HG03575 (cell line): ENCODE measurements around the gene MARCO.

Source experiments
- ATAC-seq: cut with Tn5 transposase; IDR thresholded peaks from one replicate; pipeline ENCODE4 v1.9.1; 2021; ENCODE audit not compliant: unreplicated experiment, insufficient number of reproducible peaks, low FRiP score; ENCODE audit errors: extremely low read depth

The MARCO gene

DNA sequence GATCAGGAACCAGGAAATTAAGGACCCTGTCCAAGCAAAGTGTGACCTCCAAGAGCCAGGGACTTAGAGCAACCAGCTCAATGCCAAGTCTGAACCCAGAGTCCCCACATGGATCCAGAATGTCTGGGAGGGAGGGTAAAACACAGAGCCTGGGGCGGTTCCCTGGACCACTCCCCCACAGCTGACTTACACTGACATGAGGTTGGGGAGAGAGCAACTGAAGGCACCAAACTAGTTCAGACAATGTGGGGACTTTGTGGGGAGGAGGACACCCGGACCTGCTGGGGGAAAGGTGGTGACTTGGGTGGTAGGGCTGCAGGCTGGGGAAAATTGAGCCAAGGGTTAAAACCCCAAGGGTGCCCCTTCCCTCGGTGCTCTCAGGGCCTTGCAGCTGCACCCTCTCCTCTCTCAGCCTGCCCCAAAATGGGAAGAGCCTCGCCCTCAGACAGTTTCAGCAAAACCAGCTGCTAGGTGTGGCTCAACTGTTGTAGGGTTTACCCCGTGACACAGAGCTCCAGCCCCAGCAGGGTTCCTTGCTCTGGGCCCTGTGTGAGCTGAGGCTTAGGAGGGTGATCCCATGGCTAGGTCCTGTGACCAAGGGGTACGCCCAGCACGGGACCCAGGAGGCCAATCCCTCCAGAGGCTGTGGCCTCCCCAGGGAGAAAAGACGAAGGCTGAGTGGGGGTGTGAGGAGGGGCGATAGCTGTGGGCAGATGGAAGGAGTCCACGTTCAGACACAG, 28.6 kb downstream of the MARCO start:
- no peak for ATAC-seq

DNA sequence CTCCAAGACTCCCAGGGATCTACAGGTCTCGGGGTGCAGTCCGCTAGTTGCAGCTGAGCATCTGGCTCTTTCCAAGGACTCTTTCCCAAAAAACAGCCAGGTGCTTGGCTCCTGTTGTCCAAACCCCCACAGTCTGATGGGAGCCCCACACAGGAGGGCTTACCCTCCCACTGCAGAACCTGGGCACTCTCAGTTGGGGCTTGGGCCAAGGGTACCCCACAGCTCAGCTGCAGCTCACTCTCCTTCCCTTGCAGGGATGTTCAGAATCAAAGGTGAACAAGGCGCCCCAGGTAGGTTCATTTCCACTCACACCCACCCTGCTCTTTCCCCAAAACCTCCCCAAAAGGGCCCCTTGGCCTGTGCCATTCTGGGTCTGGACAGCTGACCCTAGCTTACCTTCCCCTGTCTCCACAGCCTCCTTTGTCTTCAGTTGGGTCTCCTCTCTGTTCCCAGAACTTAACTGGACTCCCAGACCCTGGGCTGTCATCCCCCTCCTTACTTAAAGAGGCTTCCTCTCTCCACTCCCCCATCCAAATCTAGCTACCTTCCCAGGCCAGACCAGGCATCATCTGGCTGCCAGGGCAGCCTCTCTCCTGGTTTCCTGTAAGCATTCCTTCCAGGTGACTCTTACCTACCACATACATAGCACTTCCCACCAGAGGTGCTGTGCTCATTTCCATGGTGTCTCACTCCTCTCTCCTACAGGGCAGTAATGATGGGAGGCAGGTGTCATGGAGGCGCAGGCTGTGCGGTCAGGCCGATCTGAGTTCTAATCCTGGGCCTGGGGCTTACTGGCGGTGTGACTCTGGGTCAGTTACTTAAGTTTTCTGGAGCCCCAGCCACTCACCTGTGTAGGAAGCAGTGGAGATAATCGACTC, 29.5 kb downstream of the MARCO start:
- ATAC-seq, result no peak

DNA sequence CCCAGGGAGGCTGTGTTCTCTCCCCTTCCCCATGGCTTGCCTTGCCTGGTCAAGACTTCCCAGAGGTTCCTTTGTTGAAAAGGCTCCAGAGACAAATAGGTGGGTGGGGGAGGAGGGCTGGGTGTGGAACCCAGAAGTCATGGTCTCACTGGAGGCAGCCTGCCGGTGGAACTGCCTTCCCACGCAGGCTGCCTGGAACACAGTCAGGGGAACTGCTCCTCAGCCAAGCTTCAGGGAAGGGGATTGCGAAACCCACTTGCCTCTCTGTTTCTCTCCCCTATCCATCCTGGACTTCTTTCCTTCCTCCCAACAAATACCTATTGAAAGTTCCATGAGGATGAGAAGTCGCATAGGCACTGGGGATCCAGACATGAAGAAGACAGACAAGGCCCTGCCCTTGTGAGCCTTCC, 31.6 kb downstream of the MARCO start:
- ATAC-seq, result no peak

DNA sequence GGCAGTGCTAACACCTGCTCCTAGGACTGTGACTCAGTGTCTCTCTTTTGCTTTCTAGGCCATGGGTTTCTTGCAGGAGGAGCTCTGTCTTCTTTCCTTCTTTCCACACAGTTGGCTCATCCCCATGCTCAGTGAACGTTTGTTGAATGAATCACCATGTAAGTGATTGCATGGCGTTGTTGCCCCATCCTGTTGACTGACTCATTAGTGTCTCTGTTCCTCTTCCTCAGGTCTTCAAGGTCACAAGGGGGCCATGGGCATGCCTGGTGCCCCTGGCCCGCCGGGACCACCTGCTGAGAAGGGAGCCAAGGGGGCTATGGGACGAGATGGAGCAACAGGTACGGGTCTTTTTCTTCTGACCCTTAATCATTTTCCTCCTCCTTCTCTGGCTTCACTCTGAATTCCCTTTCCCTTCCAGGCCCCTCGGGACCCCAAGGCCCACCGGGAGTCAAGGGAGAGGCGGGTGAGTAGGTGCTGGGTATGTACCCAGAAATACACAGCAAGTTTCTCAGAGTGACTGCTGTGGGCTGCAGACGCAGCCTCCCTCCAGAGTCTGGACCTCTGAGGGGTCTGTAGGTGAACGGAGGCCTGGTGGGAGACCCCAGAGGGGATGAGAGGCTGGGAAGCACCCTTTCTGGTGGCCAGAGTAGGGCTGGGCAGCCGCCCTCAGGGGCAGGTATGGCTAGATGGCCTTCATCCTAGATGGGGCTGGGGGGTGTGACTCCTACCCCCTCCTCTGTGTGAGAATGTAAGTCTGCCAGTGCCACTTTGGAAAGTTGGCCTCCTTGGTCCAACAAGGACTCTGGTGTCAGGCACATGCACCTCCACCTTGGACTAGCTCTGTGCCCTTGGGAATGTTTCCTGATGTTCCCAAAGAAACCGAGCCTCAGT, 32.4 kb downstream of the MARCO start:
- no peak for ATAC-seq

DNA sequence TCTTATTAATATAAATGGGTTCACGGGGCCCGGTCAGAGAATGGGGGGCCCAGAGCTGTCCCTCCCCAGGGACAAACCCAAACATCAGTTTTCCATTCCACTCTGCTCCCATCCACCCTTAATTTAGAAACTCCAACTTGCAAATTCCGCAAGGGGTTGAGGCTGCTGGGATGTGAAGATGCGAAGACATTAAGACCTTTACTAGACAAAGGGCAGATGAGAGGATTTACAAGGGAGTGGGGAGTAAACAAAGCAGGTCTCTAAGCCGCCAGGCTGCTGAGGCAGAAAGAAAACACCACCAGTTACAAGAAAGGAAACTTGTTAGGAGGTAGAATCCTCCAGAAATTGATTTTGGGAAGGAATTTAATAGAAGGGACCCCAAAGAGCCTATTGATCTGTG, 33.1 kb downstream of the MARCO start:
- ATAC-seq, result no peak

DNA sequence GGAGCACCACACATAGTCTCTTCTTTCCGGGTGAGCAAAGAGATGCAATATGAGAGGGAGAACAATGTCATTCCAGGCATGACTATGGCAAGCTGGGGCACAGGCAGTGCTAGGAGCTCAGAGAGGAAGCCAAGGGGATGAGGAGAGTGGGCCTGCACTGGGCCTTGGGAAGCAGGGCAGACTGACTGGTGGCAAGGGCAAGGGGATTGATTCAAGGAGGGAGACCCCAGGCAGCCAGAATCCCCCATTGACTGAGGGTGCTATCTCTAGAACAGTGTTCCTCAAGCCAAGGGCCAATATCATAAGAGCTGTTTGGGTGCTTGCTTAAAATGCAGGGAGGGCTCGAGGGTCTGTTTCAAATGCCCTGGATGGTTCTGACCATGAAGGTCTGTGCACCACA, 36.1 kb downstream of the MARCO start:
- no peak for ATAC-seq

DNA sequence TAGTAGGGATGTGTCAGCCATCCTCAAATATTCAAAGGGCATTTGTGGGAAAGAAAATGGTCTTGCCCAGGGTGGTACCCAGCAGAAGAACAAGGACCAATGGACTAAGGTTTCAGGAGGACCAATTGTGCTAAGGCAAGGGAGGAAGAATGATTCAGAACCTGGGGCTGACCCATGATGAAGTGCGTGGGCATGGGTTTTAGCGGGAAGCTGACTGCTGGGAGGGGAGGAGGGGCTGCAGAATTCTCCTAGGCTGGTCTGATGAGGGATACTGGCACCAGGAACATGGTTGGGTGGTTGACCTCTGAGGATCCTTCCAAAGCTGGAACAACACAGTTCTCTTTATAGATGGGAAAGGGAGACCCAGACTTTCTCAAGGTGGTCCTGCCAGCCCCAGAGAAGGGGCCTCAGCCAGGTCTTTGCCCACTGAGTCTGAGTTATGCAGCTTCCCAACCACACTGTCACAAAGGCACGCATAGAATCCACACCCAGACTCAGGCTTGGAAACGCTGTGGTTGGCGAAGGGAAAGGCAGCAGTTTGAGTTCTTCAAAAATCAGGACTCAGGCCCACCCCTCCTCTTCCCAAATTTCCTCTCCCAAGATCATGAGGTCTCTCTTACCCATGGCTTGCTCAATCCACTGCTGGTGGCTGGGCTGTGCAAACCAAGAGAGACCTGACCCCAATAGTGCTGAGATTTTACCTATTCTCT, 37.3 kb downstream of the MARCO start:
- no peak for ATAC-seq

DNA sequence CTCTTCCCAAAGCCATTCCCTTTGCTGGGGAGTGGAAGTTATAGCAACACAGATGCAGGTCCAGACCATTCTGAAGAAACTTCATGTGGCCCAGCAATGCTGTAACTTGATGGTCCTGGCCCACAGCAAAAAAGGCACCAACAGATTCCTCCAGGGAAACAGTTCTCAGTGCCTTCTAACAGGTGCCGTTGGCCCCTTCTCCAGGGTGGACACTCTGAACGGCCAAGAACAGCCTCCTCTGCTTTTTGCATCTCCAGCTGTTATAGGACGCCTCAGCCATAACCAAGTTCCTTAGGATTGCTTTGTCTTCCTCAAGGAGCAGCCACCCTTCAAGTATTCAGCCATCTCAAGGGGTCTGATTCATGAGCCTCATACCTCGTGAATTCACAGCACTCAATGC, 38.0 kb downstream of the MARCO start:
- no peak for ATAC-seq

DNA sequence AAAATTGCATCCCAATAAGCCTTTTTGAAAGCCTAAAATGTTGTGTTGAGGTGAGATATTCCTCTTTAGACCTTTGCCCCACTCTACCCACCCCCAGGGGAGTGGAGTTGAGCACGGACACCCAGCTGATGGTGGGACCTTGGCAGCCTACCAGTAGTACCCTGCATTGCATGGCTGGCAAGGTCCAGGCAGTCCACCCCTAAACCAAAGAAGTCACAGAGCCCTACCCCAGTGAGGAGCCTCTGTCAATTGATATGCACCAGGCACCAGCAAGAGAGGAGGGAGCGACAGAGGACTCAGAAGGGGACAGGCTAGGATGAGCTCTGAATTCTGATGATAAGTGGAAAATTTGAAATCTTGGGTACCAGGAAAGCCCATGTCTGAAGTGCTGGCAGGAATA, 38.6 kb downstream of the MARCO start:
- no peak for ATAC-seq

DNA sequence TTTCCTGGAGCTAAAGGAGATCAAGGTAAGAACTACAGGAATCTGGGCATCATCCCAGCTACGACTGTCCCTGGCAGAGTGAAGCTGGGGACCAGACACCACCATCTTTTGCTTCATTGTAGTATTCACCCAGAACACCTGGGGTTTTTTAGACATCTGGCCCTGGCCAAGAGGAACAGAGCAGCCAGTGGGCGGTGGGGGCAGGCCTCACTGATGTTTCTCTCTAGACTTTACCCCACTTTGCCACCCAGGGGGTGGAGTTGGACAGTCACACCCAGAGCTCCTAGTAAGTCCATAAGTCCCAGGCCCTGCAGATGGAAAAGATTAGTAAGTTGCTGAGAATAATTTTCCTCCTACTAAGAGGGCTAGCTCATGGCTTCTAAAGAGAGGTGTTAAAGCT, 39.6 kb downstream of the MARCO start:
- ATAC-seq, result no peak

DNA sequence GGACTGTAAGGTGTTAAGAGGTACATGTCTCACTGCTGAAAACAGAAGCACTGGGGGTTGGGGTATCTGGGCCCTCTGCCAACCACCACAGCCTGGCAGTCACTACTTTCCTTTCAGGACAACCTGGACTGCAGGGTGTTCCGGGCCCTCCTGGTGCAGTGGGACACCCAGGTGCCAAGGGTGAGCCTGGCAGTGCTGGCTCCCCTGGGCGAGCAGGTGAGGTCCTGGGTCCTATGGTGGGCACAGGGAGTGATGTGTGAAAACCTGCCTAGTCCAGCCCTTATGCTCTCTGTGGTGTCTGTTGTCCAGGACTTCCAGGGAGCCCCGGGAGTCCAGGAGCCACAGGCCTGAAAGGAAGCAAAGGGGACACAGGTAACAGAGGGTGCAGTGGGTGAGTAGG, 40.0 kb downstream of the MARCO start:
- ATAC-seq, result no peak

DNA sequence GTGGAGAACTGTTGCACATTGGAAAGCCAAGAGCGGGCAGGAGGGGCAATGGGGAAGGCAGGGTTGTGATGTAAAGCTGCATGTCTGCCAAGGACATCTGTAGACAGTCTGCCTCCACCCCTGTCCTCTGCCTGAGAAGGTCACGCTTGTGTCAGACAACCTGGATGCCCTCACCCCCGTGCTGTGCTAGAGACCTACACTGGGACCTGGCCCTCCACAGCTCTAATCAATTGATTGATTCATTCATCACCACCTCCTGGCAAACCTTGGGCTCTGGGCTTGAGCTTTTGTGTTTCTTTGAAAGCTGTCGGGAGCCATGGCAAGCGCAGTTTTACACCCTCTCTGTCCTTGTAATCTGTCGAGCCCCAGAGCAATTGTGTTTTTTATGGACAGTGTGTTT, 41.1 kb downstream of the MARCO start:
- no peak for ATAC-seq

DNA sequence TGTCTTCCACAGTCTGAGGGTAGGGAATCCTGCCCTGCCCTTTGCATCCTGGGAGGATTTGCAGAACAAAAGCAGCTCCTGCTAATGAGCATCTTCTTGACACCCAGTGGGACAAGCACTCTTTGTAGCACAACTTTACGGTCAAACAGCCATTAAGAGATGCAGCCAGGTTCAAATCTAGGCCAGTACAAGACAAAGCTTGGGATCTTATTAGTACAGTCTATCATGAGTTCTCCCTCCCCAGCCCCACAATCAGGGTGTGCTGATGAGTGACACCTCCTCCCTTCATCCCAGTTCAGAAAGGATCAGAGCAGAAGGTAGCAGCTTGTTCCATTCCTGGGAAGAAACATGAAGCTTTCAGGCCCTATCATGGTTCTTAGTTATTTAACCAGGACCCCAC, 41.9 kb downstream of the MARCO start:
- ATAC-seq, result no peak

DNA sequence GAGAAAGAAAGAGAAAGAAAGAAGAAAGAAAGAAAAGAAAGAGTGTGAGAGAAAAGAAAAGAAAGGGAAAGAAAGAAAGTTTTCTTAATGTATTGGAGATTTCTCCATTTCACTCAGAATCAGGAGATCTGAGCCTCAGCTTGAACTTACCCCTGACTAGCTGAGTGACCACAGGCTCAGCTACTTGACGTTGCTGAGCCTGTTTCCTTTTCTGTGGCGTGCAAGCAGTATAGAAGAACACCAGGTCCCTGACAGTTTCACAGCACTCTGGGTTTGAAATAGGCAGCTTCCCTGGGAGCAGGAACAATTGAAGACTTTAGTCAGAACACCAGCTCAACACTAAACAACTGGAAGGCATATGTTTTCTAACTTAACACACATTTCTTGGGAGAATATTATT, 44.7 kb downstream of the MARCO start:
- peak; percentile 50 for ATAC-seq

DNA sequence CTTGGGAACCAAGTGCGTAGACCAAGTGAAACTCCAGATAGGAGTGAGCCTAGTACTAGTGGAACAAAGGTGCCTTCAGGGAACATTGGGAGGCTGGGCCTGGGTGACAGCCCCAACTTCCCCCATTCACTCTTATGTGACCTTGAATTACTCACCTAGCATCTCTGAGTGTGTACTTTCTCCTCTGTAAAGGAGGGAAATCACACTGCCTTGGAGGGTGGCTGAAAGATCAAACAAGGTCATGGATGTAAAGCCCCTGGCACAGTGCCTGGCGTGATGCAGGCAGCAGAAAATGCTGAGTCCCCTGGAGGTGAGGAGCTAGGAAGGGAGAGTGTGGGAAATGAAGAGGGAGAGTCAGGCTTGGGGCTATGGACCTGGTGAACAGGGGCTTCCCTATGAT, 45.9 kb downstream of the MARCO start:
- no peak for ATAC-seq

DNA sequence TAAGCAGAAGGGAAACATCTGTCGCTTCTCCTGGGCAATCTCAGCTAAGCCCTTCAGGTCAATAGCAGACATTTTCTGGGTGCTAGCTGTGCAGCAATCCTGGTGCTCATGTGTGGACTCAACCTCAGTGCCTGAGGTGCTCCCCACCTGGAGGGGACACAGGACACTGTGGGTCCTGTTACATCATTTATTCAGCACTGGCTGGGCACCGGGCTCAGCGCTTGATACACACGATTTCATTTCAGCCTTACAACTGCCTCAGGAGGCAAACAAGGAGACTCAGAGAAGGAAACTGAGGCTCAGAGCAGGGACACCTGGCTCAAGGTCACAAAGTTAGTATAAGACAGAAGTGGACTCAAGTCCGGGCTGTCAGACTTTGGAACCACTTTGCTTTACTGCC, 46.7 kb downstream of the MARCO start:
- ATAC-seq, result no peak

DNA sequence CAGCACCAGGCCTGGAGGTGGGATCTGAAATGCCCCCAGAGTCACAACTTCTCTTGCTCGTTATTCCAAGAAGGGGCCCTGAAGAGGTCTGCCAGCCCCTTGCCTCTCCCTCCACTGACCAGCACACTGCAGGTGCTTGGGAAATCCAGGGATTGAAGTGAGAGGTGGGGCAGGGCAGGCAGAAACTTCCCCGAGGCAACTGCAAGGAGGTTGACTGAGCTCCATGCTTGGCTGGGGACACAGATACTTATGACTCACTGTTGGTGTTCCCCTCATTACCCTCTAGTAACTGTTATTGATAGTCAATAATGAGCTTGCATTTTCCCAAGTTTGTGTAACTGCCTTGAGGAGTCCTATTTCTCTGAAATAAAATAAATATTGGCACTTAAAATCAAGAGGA, 47.5 kb downstream of the MARCO start:
- peak; percentile 47 for ATAC-seq

DNA sequence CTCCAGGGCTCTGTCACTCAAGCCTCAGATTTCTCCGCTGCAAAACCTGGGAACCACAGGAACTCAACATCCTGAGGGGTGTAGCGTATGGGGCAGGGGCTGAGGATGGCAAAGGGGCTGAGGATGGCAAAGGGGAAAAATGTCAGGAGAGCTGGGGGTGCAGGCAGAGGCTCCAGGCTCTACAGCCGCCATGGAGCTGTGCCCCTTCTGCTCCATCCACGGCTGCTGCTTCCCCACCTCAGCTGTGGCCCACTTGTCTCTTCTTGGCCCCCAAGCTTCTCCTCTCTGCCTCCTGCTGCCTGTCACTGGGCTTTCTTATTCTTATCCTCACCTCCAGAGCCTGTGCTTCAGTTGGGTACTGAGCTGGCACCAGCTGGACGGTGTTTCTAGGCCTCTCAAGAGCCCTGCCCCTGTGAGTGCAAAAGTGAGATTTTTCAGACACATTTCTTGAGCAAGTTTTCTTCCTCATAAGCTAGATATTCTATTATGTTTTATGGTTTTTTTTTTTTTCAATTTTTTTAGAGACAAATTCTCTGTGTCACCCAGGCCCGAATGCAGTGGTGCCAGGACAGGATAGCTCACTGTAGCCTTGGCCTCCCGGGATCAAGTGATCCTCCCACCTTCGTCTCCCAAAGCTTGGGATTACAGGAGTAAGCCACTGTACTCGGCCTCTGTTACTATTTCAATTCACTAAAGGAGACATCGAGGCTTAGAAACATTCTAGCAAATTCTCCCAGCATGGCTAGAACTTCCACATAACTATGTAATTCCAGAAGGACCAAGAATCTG, 49.0 kb downstream of the MARCO start:
- no peak for ATAC-seq
